SK-N-SH (cell line): Measurements from ENCODE around the gene CLN5. TPM values are rescaled to one million over a fixed set of nuclear protein-coding genes. Genes with fewer than 3 reads are reported as not detected.

ENCODE experiments used
- CTCF ChIA-PET: fragments of 300-600, 350-600 bp; formaldehyde crosslinking; extraction: SDS; loops from one replicate; lab custom pipeline; 2021; lab: Yijun Ruan, JAX
- POLR2A ChIA-PET: fragments of 350-600 bp; sonication (Branson Sonifier 250); formaldehyde crosslinking; extraction: SDS; loops from one replicate; lab custom pipeline; 2020; ENCODE audit warnings: antibody characterized with exemption, inconsistent platforms; lab: Yijun Ruan, JAX
- DNase-seq: peaks from one replicate; pipeline ENCODE4 v3.0.0; 2012
- H2AFZ ChIP-seq: fragments of 200-600 bp; sonication (generic); 2 replicates; pipeline ENCODE4 v1.8.1; 2016; ENCODE audit warnings: antibody characterized with exemption, mild to moderate bottlenecking, low read depth
- H3F3A ChIP-seq: fragments of 200-600 bp; sonication (generic); replicated peaks from 2 replicates; pipeline ENCODE3; 2016; ENCODE audit warnings: antibody characterized with exemption, mild to moderate bottlenecking; ENCODE audit not compliant: insufficient read depth
- H3K27ac ChIP-seq, 2 experiments: fragments of 200-500 bp in 1 of 2; fragments of 200-600 bp in 1 of 2; sonication (Bioruptor generic) in 1 of 2; sonication (generic), shearing (Covaris generic) in 1 of 2; 2 replicates each; pipeline versions ENCODE4 v1.5.1 to v1.6.1; 2014 to 2016; ENCODE audit warnings: low read depth in 2 of 2, inconsistent platforms in 1 of 2, low read length in 1 of 2, mild to moderate bottlenecking in 1 of 2, mixed read lengths in 1 of 2
- H3K27me3 ChIP-seq: fragments of 200-600 bp; sonication (generic), shearing (Covaris generic); 2 replicates; pipeline ENCODE4 v1.6.1; 2016; ENCODE audit warnings: mixed run types; ENCODE audit not compliant: insufficient read depth
- H3K36me3 ChIP-seq, 2 experiments: fragments of 200-500 bp in 1 of 2; fragments of 200-600 bp in 1 of 2; sonication (Bioruptor generic) in 1 of 2; sonication (generic) in 1 of 2; replicated peaks in 1 of 2; 2 replicates each; pipeline versions ENCODE3 to v1.5.1; 2014 to 2016; ENCODE audit warnings: low read length in 1 of 2, mild to moderate bottlenecking in 1 of 2; ENCODE audit not compliant: insufficient read depth in 2 of 2, control insufficient read depth in 1 of 2
- H3K4me1 ChIP-seq, 2 experiments: fragments of 200-500 bp in 1 of 2; fragments of 200-600 bp in 1 of 2; sonication (Bioruptor generic) in 1 of 2; sonication (generic), shearing (Covaris generic) in 1 of 2; 2 replicates each; pipeline versions ENCODE4 v1.5.1 to v1.6.1; 2014 to 2016; ENCODE audit warnings: low read depth in 1 of 2, low read length in 1 of 2, mixed run types in 1 of 2; ENCODE audit not compliant: insufficient read depth in 2 of 2, control insufficient read depth in 1 of 2
- H3K4me2 ChIP-seq: fragments of 200-600 bp; sonication (generic), shearing (Covaris generic); 2 replicates; pipeline ENCODE4 v1.6.1; 2017; ENCODE audit warnings: mixed run types
- H3K4me3 ChIP-seq, 2 experiments: fragments of 200-500 bp in 1 of 2; fragments of 200-600 bp in 1 of 2; sonication (Bioruptor generic) in 1 of 2; sonication (generic), shearing (Covaris generic) in 1 of 2; 2 replicates each; pipeline versions ENCODE4 v1.5.1 to v1.8.1; 2014 to 2016; ENCODE audit warnings: low read depth in 2 of 2, inconsistent platforms in 1 of 2, low read length in 1 of 2, mild to moderate bottlenecking in 1 of 2, mixed read lengths in 1 of 2, moderate library complexity in 1 of 2
- H3K79me2 ChIP-seq: fragments of 200-600 bp; sonication (generic); 2 replicates; pipeline ENCODE4 v1.8.1; 2017; ENCODE audit warnings: mild to moderate bottlenecking; ENCODE audit not compliant: insufficient read depth
- H3K9ac ChIP-seq: fragments of 200-600 bp; sonication (generic); 2 replicates; pipeline ENCODE4 v1.6.1; 2017; ENCODE audit warnings: mixed run types
- H3K9me2 ChIP-seq: fragments of 200-600 bp; sonication (generic); 2 replicates; pipeline ENCODE4 v1.6.1; 2017; ENCODE audit warnings: mixed run types
- H3K9me3 ChIP-seq: fragments of 200-600 bp; sonication (generic); 2 replicates; pipeline ENCODE4 v1.6.1; 2017; ENCODE audit warnings: mixed run types, mild to moderate bottlenecking, moderate library complexity
- H4K20me1 ChIP-seq: fragments of 200-600 bp; sonication (generic); 2 replicates; pipeline ENCODE4 v1.6.1; 2017; ENCODE audit warnings: mild to moderate bottlenecking, mixed run types; ENCODE audit not compliant: insufficient read depth
- CHD2 ChIP-seq: fragments of 150-350 bp; IDR thresholded peaks from 2 replicates; pipeline ENCODE4 v1.6.1; 2018; ENCODE audit warnings: low read length; ENCODE audit not compliant: partially characterized antibody
- ELF1 ChIP-seq: IDR thresholded peaks from 2 replicates; pipeline ENCODE4 v1.4.0; 2012
- FOSL2 ChIP-seq: IDR thresholded peaks from 2 replicates; pipeline ENCODE4 v1.4.0; 2012; ENCODE audit warnings: low read depth, mild to moderate bottlenecking, moderate library complexity, borderline replicate concordance
- GATA2 ChIP-seq: sonication (generic); formaldehyde crosslinking; IDR thresholded peaks from 2 replicates; pipeline ENCODE4 v1.5.0; 2020; ENCODE audit warnings: mild to moderate bottlenecking, missing genetic modification reagents
- JUND ChIP-seq: IDR thresholded peaks from 2 replicates; pipeline ENCODE4 v1.4.0; 2012
- MEF2A ChIP-seq: IDR thresholded peaks from 2 replicates; pipeline ENCODE4 v1.4.0; 2012; ENCODE audit warnings: low read depth, borderline replicate concordance
- MXI1 ChIP-seq: IDR thresholded peaks from 2 replicates; pipeline ENCODE4 v1.6.1; 2012; ENCODE audit warnings: mild to moderate bottlenecking, low read depth, low read length, improper control_type of control experiment
- NFIC ChIP-seq: IDR thresholded peaks from 2 replicates; pipeline ENCODE4 v1.4.0; 2012; ENCODE audit warnings: borderline replicate concordance
- NRF1 ChIP-seq: IDR thresholded peaks from 2 replicates; pipeline ENCODE4 v1.6.1; 2012; ENCODE audit warnings: low read depth, mild to moderate bottlenecking, low read length
- RAD21 ChIP-seq: IDR thresholded peaks from 2 replicates; pipeline ENCODE4 v1.6.1; 2012; ENCODE audit warnings: mild to moderate bottlenecking, low read length
- SIN3A ChIP-seq: IDR thresholded peaks from 2 replicates; pipeline ENCODE4 v1.6.1; 2012; ENCODE audit warnings: low read depth, mild to moderate bottlenecking, low read length, moderate library complexity, borderline replicate concordance
- TAF1 ChIP-seq: IDR thresholded peaks from 2 replicates; pipeline ENCODE4 v1.6.1; 2012; ENCODE audit warnings: low read depth, mild to moderate bottlenecking, low read length, moderate library complexity, borderline replicate concordance
- TCF12 ChIP-seq: IDR thresholded peaks from 2 replicates; pipeline ENCODE4 v1.4.0; 2012
- WGBS: methylation state at CpG from one replicate; pipeline ENCODE4 v1.1.6; 2017; ENCODE audit warnings: low lambda C conversion rate; 5-methylcytosine and 5-hydroxymethylcytosine counted together
- polyA plus RNA-seq, 3 experiments: library from polyadenylated mRNA; depleted of rRNA; stranded (reverse); fragments of >200 nt; gene quantifications; 2 replicates each; pipeline ENCODE4 v1.2.3, GENCODE V29; 2012
- TF ChIP-seq, protein P1 (sequence below): fragments of 150-350 bp; IDR thresholded peaks from 2 replicates; pipeline ENCODE4 v1.6.1; 2016; ENCODE audit warnings: mild to moderate bottlenecking, low read depth, low read length
- TF ChIP-seq, protein P2 (sequence below): IDR thresholded peaks from 2 replicates; pipeline ENCODE4 v1.6.1; 2012; ENCODE audit warnings: mild to moderate bottlenecking, low read depth, low read length, moderate library complexity
- TF ChIP-seq, protein P3 (sequence below): IDR thresholded peaks from 2 replicates; pipeline ENCODE4 v1.4.0; 2012; ENCODE audit warnings: low read depth
- TF ChIP-seq, protein P4 (sequence below): IDR thresholded peaks from 2 replicates; pipeline ENCODE4; 2012

CLN5 gene
- polyA plus RNA-seq, 1 of the 3 experiments (the other 2 are of a cell fraction), result 11.6 TPM

DNA sequence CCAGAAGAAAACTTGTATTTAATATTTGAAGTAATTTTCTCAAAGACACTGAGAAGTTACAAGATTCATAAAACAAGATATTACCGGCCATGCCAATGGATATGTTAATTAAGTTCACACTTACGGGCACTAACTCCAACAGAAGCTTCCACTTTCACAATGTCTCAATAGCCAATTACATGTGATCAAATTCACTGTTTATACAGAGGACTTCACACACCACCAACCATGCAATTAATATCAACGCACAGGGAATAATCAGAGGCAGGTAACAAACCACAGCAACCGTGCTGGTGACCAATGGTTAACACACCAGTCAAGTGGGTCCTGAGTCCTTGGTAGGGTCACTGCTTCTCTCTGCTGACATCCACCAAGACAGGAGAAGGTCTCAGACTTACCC lies 49.5 kb upstream of the CLN5 start:
- Histone ChIP-seq H3K27ac (no peak overlapping the region), H3K9ac (no peak overlapping the region), H3K9me2 (no peaks in the 10 kb centered on the region), H2AFZ (no peak overlapping the region), H3K79me2 (no peaks in the 10 kb centered on the region), H3K36me3 (no peaks in the 10 kb centered on the region), H3K4me3 (no peak overlapping the region), H3K4me1 (no peaks in the 10 kb centered on the region; a peak in 1 of 4 replicates), H4K20me1 (no peaks in the 10 kb centered on the region), H3K27me3 (no peaks in the 10 kb centered on the region), H3K4me2 (no peak overlapping the region), H3F3A (peaks cover 3% of the 10 kb centered on the region), H3K9me3 (no peaks in the 10 kb centered on the region)
- TF ChIP-seq TCF12 (no peak), JUND (no peak), FOSL2 (no peak), ELF1 (no peak), MXI1 (no peak), NRF1 (no peak), CHD2 (no peak), SIN3A (no peak), GATA2 (CRISPR knock-in tag) (no peak), NFIC (no peak), RAD21 (no peak), TAF1 (no peak), MEF2A (no peak)
- TF ChIP-seq, protein P1, sequence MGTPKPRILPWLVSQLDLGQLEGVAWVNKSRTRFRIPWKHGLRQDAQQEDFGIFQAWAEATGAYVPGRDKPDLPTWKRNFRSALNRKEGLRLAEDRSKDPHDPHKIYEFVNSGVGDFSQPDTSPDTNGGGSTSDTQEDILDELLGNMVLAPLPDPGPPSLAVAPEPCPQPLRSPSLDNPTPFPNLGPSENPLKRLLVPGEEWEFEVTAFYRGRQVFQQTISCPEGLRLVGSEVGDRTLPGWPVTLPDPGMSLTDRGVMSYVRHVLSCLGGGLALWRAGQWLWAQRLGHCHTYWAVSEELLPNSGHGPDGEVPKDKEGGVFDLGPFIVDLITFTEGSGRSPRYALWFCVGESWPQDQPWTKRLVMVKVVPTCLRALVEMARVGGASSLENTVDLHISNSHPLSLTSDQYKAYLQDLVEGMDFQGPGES, result no peak
- TF ChIP-seq, protein P2, sequence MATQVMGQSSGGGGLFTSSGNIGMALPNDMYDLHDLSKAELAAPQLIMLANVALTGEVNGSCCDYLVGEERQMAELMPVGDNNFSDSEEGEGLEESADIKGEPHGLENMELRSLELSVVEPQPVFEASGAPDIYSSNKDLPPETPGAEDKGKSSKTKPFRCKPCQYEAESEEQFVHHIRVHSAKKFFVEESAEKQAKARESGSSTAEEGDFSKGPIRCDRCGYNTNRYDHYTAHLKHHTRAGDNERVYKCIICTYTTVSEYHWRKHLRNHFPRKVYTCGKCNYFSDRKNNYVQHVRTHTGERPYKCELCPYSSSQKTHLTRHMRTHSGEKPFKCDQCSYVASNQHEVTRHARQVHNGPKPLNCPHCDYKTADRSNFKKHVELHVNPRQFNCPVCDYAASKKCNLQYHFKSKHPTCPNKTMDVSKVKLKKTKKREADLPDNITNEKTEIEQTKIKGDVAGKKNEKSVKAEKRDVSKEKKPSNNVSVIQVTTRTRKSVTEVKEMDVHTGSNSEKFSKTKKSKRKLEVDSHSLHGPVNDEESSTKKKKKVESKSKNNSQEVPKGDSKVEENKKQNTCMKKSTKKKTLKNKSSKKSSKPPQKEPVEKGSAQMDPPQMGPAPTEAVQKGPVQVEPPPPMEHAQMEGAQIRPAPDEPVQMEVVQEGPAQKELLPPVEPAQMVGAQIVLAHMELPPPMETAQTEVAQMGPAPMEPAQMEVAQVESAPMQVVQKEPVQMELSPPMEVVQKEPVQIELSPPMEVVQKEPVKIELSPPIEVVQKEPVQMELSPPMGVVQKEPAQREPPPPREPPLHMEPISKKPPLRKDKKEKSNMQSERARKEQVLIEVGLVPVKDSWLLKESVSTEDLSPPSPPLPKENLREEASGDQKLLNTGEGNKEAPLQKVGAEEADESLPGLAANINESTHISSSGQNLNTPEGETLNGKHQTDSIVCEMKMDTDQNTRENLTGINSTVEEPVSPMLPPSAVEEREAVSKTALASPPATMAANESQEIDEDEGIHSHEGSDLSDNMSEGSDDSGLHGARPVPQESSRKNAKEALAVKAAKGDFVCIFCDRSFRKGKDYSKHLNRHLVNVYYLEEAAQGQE, result no peak
- TF ChIP-seq, protein P3, sequence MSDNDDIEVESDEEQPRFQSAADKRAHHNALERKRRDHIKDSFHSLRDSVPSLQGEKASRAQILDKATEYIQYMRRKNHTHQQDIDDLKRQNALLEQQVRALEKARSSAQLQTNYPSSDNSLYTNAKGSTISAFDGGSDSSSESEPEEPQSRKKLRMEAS, result no peak
- TF ChIP-seq, protein P4, sequence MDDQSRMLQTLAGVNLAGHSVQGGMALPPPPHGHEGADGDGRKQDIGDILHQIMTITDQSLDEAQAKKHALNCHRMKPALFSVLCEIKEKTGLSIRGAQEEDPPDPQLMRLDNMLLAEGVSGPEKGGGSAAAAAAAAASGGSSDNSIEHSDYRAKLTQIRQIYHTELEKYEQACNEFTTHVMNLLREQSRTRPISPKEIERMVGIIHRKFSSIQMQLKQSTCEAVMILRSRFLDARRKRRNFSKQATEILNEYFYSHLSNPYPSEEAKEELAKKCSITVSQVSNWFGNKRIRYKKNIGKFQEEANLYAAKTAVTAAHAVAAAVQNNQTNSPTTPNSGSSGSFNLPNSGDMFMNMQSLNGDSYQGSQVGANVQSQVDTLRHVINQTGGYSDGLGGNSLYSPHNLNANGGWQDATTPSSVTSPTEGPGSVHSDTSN, result no peak
- ChIA-PET CTCF (interaction anchor here (1.1 to 1.8 kb wide), 2 partner anchors 38 kb away, joined by 4 to 5 read pairs; no protein-coding TSS in a partner anchor), POLR2A (no interaction called here)
- no peak for DNase-seq
- 88% methylated on average over 4 of the region's 4 CpGs for WGBS
